ENCODE results near the gene CLEC16A. TPM values are rescaled to one million over a fixed set of nuclear protein-coding genes. Genes with fewer than 3 reads are reported as not detected.

Gene CLEC16A
- total and polyA plus RNA-seq, 2 donors (not counting 1 experiment from before 2014, with no cell fraction given): 21.9 to 79.5 TPM

DNA sequence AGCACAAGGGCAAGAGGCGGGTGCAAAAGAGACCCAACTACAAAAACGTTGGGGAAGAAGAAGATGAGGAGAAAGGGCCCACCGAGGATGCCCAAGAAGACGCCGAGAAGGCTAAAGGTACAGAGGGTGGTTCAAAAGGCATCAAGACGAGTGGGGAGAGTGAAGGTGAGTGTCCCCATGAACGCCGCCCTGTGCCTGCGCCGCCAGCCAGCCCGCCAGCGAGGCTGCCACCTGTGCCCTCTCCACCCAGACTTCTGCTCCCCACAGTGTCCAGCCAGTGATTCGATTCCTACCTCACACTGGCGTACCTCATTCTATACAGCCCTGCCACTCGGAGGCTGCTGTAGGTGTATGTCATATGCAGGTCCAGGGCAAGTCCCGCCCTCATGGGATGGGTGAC is 58.8 kb downstream of the CLEC16A start:
- H3K27me3 Mint-ChIP-seq: no peaks in the 10 kb centered on the region
- no peaks in the 10 kb centered on the region for H3K4me1 Mint-ChIP-seq
- Histone ChIP-seq H2AFZ (ENCODE audit: insufficient read depth, low read depth, low read length, poor library complexity, severe bottlenecking) (no peak overlapping the region), H3K9me3 (ENCODE audit: control extremely low read depth in 1 of 3, control insufficient read depth in 2 of 3, insufficient read depth in 1 of 3, low read length in 2 of 3) (no peaks in the 10 kb centered on the region), H3K79me2 (ENCODE audit: control insufficient read depth, insufficient read depth, low read length) (no peaks in the 10 kb centered on the region), H3K4me1 (ENCODE audit: control insufficient read depth in 2 of 2, insufficient read depth in 2 of 2, low read length in 2 of 2) (no peaks in the 10 kb centered on the region), H3K9ac (ENCODE audit: low read length) (no peak overlapping the region), H3K4me3 (ENCODE audit: control extremely low read depth in 1 of 5, extremely low read depth in 1 of 5, insufficient read depth in 1 of 5, low read depth in 2 of 5, low read length in 4 of 5) (no peak overlapping the region), H3K36me3 (replicated peaks in 1 of 2; ENCODE audit: control extremely low read depth in 1 of 2, control insufficient read depth in 1 of 2, extremely low read depth in 1 of 2, insufficient read depth in 2 of 2, low read length in 1 of 2) (peaks cover 0 to 50% of the 10 kb centered on the region in 2 experiments), H3K27ac (ENCODE audit: low read length in 2 of 2) (no peak overlapping the region), H4K20me1 (ENCODE audit: control insufficient read depth, insufficient read depth, low read length, poor library complexity, severe bottlenecking) (no peaks in the 10 kb centered on the region), H3K27me3 (replicated peaks in 1 of 4; ENCODE audit: control extremely low read depth in 1 of 4, control insufficient read depth in 3 of 4, insufficient read depth in 4 of 4, low read length in 3 of 4) (no peaks in the 10 kb centered on the region), H3K4me2 (replicated peaks; ENCODE audit: low read depth, low read length, poor library complexity, severe bottlenecking) (no peak overlapping the region)
- no peak overlapping the region for H3K4me3 Mint-ChIP-seq
- intact Hi-C loops (cut with micrococcal nuclease): no loop called here
- WGBS (ENCODE audit: insufficient coverage): 98% methylated on average over 8 of the region's 16 CpGs
- CTCF ChIA-PET: interaction anchor here (0.6 kb wide), 1 partner anchor 63 kb away, joined by 3 read pairs; no protein-coding TSS in a partner anchor
- H3K27ac Mint-ChIP-seq: no peak overlapping the region
- ATAC-seq (ENCODE audit: low read depth): no peak
- no peaks in the 10 kb centered on the region for H3K9me3 Mint-ChIP-seq (ENCODE audit: insufficient read depth)
- POLR2A ChIA-PET: no interaction called here
- TF ChIP-seq CTCF (IDR thresholded peaks at IDR 0.05) (no peak), EZH2 (IDR thresholded peaks at IDR 0.05; ENCODE audit: borderline replicate concordance, insufficient read depth, low read depth, low read length, poor library complexity, severe bottlenecking) (no peak)
- no peak for DNase-seq

DNA sequence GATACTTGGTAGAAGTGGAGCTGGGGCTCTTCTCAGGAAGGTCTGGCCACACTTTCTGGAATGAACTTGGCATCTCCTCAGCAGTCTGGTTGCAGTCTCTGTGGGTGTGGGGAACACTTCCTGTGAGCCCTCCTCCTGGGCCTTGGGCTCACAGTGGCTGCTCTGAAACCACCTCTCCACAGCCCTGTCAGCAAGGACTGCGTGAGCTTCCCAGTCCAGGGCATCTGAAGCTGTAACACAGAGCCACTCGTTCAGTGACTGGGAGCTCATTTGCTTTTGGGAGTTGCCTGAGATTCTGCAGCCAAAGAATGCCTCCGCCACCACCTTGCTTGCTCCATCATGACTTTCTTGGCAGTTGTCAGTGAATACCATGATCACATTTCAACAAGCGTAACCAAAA is 60.0 kb downstream of the CLEC16A start:
- no peak for ATAC-seq (ENCODE audit: low read depth)
- WGBS (ENCODE audit: insufficient coverage): 100% methylated on average over 3 of the region's 4 CpGs

More for the DNA sequence above, 60.0 kb downstream of the CLEC16A start:
- Histone ChIP-seq H3K36me3 (replicated peaks in 1 of 2; ENCODE audit: control extremely low read depth in 1 of 2, control insufficient read depth in 1 of 2, extremely low read depth in 1 of 2, insufficient read depth in 2 of 2, low read length in 1 of 2) (peaks cover 0 to 51% of the 10 kb centered on the region in 2 experiments), H3K4me1 (ENCODE audit: control insufficient read depth in 2 of 2, insufficient read depth in 2 of 2, low read length in 2 of 2) (no peaks in the 10 kb centered on the region), H3K27ac (ENCODE audit: low read length in 2 of 2) (no peak overlapping the region), H3K27me3 (replicated peaks in 1 of 4; ENCODE audit: control extremely low read depth in 1 of 4, control insufficient read depth in 3 of 4, insufficient read depth in 4 of 4, low read length in 3 of 4) (no peaks in the 10 kb centered on the region), H3K9me3 (ENCODE audit: control extremely low read depth in 1 of 3, control insufficient read depth in 2 of 3, insufficient read depth in 1 of 3, low read length in 2 of 3) (no peaks in the 10 kb centered on the region), H4K20me1 (ENCODE audit: control insufficient read depth, insufficient read depth, low read length, poor library complexity, severe bottlenecking) (peaks cover 4% of the 10 kb centered on the region), H3K4me3 (ENCODE audit: control extremely low read depth in 1 of 5, extremely low read depth in 1 of 5, insufficient read depth in 1 of 5, low read depth in 2 of 5, low read length in 4 of 5) (no peak overlapping the region), H3K79me2 (ENCODE audit: control insufficient read depth, insufficient read depth, low read length) (no peaks in the 10 kb centered on the region), H3K4me2 (replicated peaks; ENCODE audit: low read depth, low read length, poor library complexity, severe bottlenecking) (no peak overlapping the region), H3K9ac (ENCODE audit: low read length) (no peak overlapping the region), H2AFZ (ENCODE audit: insufficient read depth, low read depth, low read length, poor library complexity, severe bottlenecking) (no peak overlapping the region)
- H3K4me1 Mint-ChIP-seq: no peaks in the 10 kb centered on the region
- no peak overlapping the region for H3K27ac Mint-ChIP-seq
- no peaks in the 10 kb centered on the region for H3K27me3 Mint-ChIP-seq
- H3K9me3 Mint-ChIP-seq (ENCODE audit: insufficient read depth): no peaks in the 10 kb centered on the region
- no peak for TF ChIP-seq CTCF (IDR thresholded peaks at IDR 0.05)
- TF ChIP-seq EZH2 (IDR thresholded peaks at IDR 0.05; ENCODE audit: borderline replicate concordance, insufficient read depth, low read depth, low read length, poor library complexity, severe bottlenecking): no peak
- no peak for DNase-seq
- H3K4me3 Mint-ChIP-seq: no peak overlapping the region
- POLR2A ChIA-PET: no interaction called here
- CTCF ChIA-PET: interaction anchor here (1.2 kb wide), 1 partner anchor 9 kb away, joined by 3 read pairs; no protein-coding TSS in a partner anchor
- intact Hi-C loops (cut with micrococcal nuclease): no loop called here
